GM10266 (cell line): ENCODE measurements around the gene CPSF4L.

Experiments
- DNase-seq: peaks from one replicate; pipeline ENCODE4 v3.0.0; 2012; ENCODE audit errors: extremely low spot score
- CTCF ChIP-seq: IDR thresholded peaks from 2 replicates; pipeline ENCODE4 v1.5.1; 2012; ENCODE audit warnings: mild to moderate bottlenecking, low read depth; ENCODE audit not compliant: control insufficient read depth, insufficient read depth; ENCODE audit errors: missing control alignments

The CPSF4L gene

DNA sequence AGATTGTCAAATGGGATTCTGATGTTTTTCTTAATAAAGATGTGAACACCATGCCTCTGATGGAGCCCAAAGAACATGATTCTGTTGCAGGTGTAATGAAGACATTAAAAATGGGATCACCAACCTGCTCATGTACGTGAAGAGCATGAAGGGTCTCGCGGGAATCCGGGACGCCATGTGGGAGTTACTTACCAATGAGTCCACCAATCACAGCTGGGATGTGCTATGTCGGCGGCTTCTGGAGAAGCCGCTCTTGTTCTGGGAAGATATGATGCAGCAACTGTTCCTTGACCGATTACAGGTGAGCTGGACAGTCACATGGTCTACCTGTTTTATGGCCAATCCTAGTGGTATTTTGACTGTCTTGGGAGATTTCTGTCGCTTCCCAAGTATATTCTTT, 61.2 kb downstream of the CPSF4L start:
- no peak for TF ChIP-seq CTCF

GRCh38 chr17:73199751-73200317, 61.8 kb downstream of the CPSF4L start:
- DNase-seq, result no peak

More for the DNA sequence above, 61.2 kb downstream of the CPSF4L start:
- no peak for DNase-seq

GRCh38 chr17:73198930-73199260, 62.8 kb downstream of the CPSF4L start:
- no peak for DNase-seq
- no peak for TF ChIP-seq CTCF

More at GRCh38 chr17:73199751-73200317, 61.8 kb downstream of the CPSF4L start:
- TF ChIP-seq CTCF, result no peak
